H1 (cell line): ENCODE data around the gene FLNA. TPM values are rescaled to one million over a fixed set of nuclear protein-coding genes. Genes with fewer than 3 reads are reported as not detected.

Experiments
- CTCF ChIA-PET: fragments of 300-600 bp; sonication (Branson Sonifier 250); formaldehyde crosslinking; loops from one replicate; lab custom pipeline; 2021; ENCODE audit not compliant: partially characterized antibody; lab: Charles Lee
- POLR2A ChIA-PET: fragments of 300-600 bp; sonication (Branson Sonifier 250); formaldehyde crosslinking; loops from one replicate; lab custom pipeline; 2021; ENCODE audit warnings: inconsistent platforms; ENCODE audit not compliant: partially characterized antibody; lab: Charles Lee
- DNase-seq, 2 experiments: peaks; one replicate each; pipeline versions ENCODE4 v3.0.0 to v3.0.0-alpha.2; 2010 to 2022; ENCODE audit warnings: low spot score in 2 of 2, low read depth in 1 of 2, mixed read lengths in 1 of 2
- FAIRE-seq: peaks from 2 replicates; lab custom pipeline; 2011; peaks lifted over from hg19 to GRCh38; lab: Jason Lieb, UNC
- H2AFZ ChIP-seq: 2 replicates; pipeline ENCODE4 v1.8.1; 2012; ENCODE audit warnings: low read length, inconsistent platforms
- H2AK5ac ChIP-seq: 2 replicates; pipeline ENCODE4 v1.6.1; 2013; ENCODE audit warnings: low read depth, low read length
- H2BK120ac ChIP-seq: replicated peaks from 2 replicates; pipeline ENCODE3; 2013; ENCODE audit warnings: low read depth, low read length, inconsistent platforms
- H2BK12ac ChIP-seq: 2 replicates; pipeline ENCODE4 v1.6.1; 2013; ENCODE audit warnings: low read depth, low read length
- H2BK15ac ChIP-seq: 2 replicates; pipeline ENCODE4 v1.6.1; 2013; ENCODE audit warnings: low read length
- H2BK20ac ChIP-seq: 2 replicates; pipeline ENCODE4 v1.6.1; 2013; ENCODE audit warnings: low read length
- H2BK5ac ChIP-seq: 2 replicates; pipeline ENCODE4 v1.6.1; 2013; ENCODE audit warnings: low read depth, low read length
- H3K14ac ChIP-seq: 2 replicates; pipeline ENCODE4 v1.6.1; 2013; ENCODE audit warnings: inconsistent platforms; ENCODE audit not compliant: insufficient read length
- H3K18ac ChIP-seq: 2 replicates; pipeline ENCODE4 v1.6.1; 2013; ENCODE audit warnings: low read length; ENCODE audit errors: extremely low read depth
- H3K23ac ChIP-seq: 2 replicates; pipeline ENCODE4 v1.6.1; 2013; ENCODE audit warnings: inconsistent platforms; ENCODE audit not compliant: insufficient read length
- H3K23me2 ChIP-seq: 2 replicates; pipeline ENCODE4 v1.6.1; 2013; ENCODE audit warnings: low read depth, low read length
- H3K27ac ChIP-seq: 2 replicates; pipeline ENCODE4 v1.6.1; 2011; ENCODE audit warnings: low read depth, low read length, inconsistent platforms
- H3K27me3 ChIP-seq, 4 experiments: replicated peaks in 1 of 4; 1 replicate in 1 of 4; 2 replicates in 3 of 4; pipeline versions ENCODE4 v1.6.1 to v1.8.1; 2011 to 2013; ENCODE audit warnings: low read length in 3 of 4, mild to moderate bottlenecking in 3 of 4, inconsistent platforms in 2 of 4, mixed read lengths in 2 of 4, moderate library complexity in 1 of 4; ENCODE audit not compliant: control insufficient read depth in 3 of 4, insufficient read depth in 3 of 4; ENCODE audit errors: extremely low read depth in 1 of 4
- H3K36me3 ChIP-seq, 4 experiments: 2 replicates each; pipeline versions ENCODE4 v1.6.1 to v1.8.1; 2011 to 2013; ENCODE audit warnings: mild to moderate bottlenecking in 4 of 4, low read length in 3 of 4, moderate library complexity in 2 of 4, control low read depth in 1 of 4, inconsistent platforms in 1 of 4; ENCODE audit not compliant: insufficient read depth in 4 of 4, control insufficient read depth in 2 of 4
- H3K4ac ChIP-seq: replicated peaks from 2 replicates; pipeline ENCODE3; 2013; ENCODE audit warnings: low read length, low read depth, mixed read lengths, inconsistent platforms; ENCODE audit not compliant: insufficient read length
- H3K4me1 ChIP-seq, 4 experiments: replicated peaks in 1 of 4; 1 replicate in 1 of 4; 2 replicates in 3 of 4; pipeline versions ENCODE4 v1.6.1 to v1.8.1; 2011 to 2013; ENCODE audit warnings: low read length in 3 of 4, inconsistent platforms in 2 of 4, mixed read lengths in 1 of 4; ENCODE audit not compliant: insufficient read depth in 4 of 4, control insufficient read depth in 3 of 4
- H3K4me2 ChIP-seq, 2 experiments: 2 replicates each; pipeline versions ENCODE4 v1.6.1 to v1.8.1; 2011 to 2013; ENCODE audit warnings: low read depth in 2 of 2, low read length in 2 of 2, control low read depth in 1 of 2, inconsistent platforms in 1 of 2, mild to moderate bottlenecking in 1 of 2; ENCODE audit not compliant: insufficient read depth in 1 of 2
- H3K4me3 ChIP-seq, 4 experiments: fragments of 200-600, 300-600 bp in 1 of 4; sonication (generic), shearing (Covaris generic), sonication (Bioruptor Twin) in 1 of 4; 2 replicates each; pipeline versions ENCODE4 v1.5.1 to v1.8.1; 2011 to 2016; ENCODE audit warnings: low read length in 4 of 4, low read depth in 3 of 4, control low read depth in 2 of 4, inconsistent platforms in 2 of 4, mild to moderate bottlenecking in 2 of 4, mixed read lengths in 1 of 4, moderate library complexity in 1 of 4; ENCODE audit not compliant: insufficient read depth in 2 of 4; ENCODE audit errors: extremely low read depth in 1 of 4
- H3K56ac ChIP-seq: replicated peaks from 2 replicates; pipeline ENCODE3; 2013; ENCODE audit warnings: low read depth, mild to moderate bottlenecking, mixed read lengths, low read length, inconsistent platforms; ENCODE audit not compliant: insufficient read length
- H3K79me1 ChIP-seq: 2 replicates; pipeline ENCODE4 v1.6.1; 2013; ENCODE audit warnings: low read depth, low read length, control low read depth
- H3K79me2 ChIP-seq, 2 experiments: 2 replicates each; pipeline versions ENCODE4 v1.6.1 to v1.8.1; 2012 to 2013; ENCODE audit warnings: low read length in 2 of 2, mild to moderate bottlenecking in 2 of 2, inconsistent platforms in 1 of 2; ENCODE audit not compliant: insufficient read depth in 2 of 2, control insufficient read depth in 1 of 2
- H3K9ac ChIP-seq, 4 experiments: replicated peaks in 1 of 4; 1 replicate in 1 of 4; 2 replicates in 3 of 4; pipeline versions ENCODE4 v1.6.1 to v1.8.1; 2011 to 2013; ENCODE audit warnings: low read depth in 3 of 4, low read length in 3 of 4, control low read depth in 2 of 4, mild to moderate bottlenecking in 2 of 4, moderate library complexity in 2 of 4, inconsistent platforms in 1 of 4; ENCODE audit errors: extremely low read depth in 1 of 4
- H3K9me3 ChIP-seq, 2 experiments: 2 replicates each; pipeline versions ENCODE4 v1.6.1 to v1.8.1; 2012 to 2013; ENCODE audit warnings: mild to moderate bottlenecking in 2 of 2, moderate library complexity in 2 of 2, control low read depth in 1 of 2, inconsistent platforms in 1 of 2, low read depth in 1 of 2, low read length in 1 of 2, mixed read lengths in 1 of 2; ENCODE audit not compliant: insufficient read depth in 2 of 2
- H4K20me1 ChIP-seq, 2 experiments: replicated peaks in 1 of 2; 2 replicates each; pipeline versions ENCODE3 to v1.8.1; 2011 to 2013; ENCODE audit warnings: inconsistent platforms in 2 of 2, low read length in 2 of 2, mild to moderate bottlenecking in 1 of 2; ENCODE audit not compliant: insufficient read depth in 2 of 2, control insufficient read depth in 1 of 2
- H4K5ac ChIP-seq: 2 replicates; pipeline ENCODE4 v1.6.1; 2013; ENCODE audit warnings: low read length, low read depth, mixed read lengths, inconsistent platforms; ENCODE audit not compliant: insufficient read length
- H4K8ac ChIP-seq: 2 replicates; pipeline ENCODE4 v1.8.0; 2013; ENCODE audit warnings: mild to moderate bottlenecking, moderate library complexity, low read length, inconsistent platforms; ENCODE audit not compliant: insufficient read depth; ENCODE audit errors: extremely low read depth
- H4K91ac ChIP-seq: replicated peaks from 2 replicates; pipeline ENCODE3; 2013; ENCODE audit warnings: low read length, mixed read lengths, inconsistent platforms; ENCODE audit not compliant: insufficient read length
- BACH1 ChIP-seq: IDR thresholded peaks from 2 replicates; pipeline ENCODE4 v1.6.1; 2012; ENCODE audit warnings: low read length, improper control_type of control experiment
- CEBPB ChIP-seq: IDR thresholded peaks from 2 replicates; pipeline ENCODE4 v1.6.1; 2012; ENCODE audit warnings: low read depth, low read length
- CREB1 ChIP-seq: IDR thresholded peaks from 2 replicates; pipeline ENCODE4 v1.6.1; 2012; ENCODE audit warnings: inconsistent platforms
- EP300 ChIP-seq, 2 experiments: IDR thresholded peaks; 1 replicate in 1 of 2; 2 replicates in 1 of 2; pipeline ENCODE4 v1.6.1; 2011 to 2012; ENCODE audit warnings: low read depth in 2 of 2, low read length in 2 of 2, mild to moderate bottlenecking in 2 of 2, borderline replicate concordance in 1 of 2, inconsistent platforms in 1 of 2, moderate library complexity in 1 of 2
- JUN ChIP-seq: IDR thresholded peaks from 2 replicates; pipeline ENCODE4 v1.6.1; 2011; ENCODE audit warnings: low read depth, mild to moderate bottlenecking, improper control_type of control experiment, low read length
- KDM4A ChIP-seq: IDR thresholded peaks from one replicate; pipeline ENCODE4 v1.7.1; 2012; ENCODE audit warnings: low read depth, mild to moderate bottlenecking, moderate library complexity, low read length, inconsistent platforms; ENCODE audit not compliant: severe bottlenecking
- POLR2AphosphoS5 ChIP-seq: IDR thresholded peaks from 2 replicates; pipeline ENCODE4 v1.6.1; 2011; ENCODE audit warnings: low read depth, low read length
- RBBP5 ChIP-seq: IDR thresholded peaks from 2 replicates; pipeline ENCODE4 v1.7.1; 2012; ENCODE audit warnings: low read depth, mild to moderate bottlenecking, inconsistent platforms, low read length, moderate library complexity, borderline replicate concordance
- RFX5 ChIP-seq: IDR thresholded peaks from 2 replicates; pipeline ENCODE4 v1.6.1; 2011; ENCODE audit warnings: low read depth, low read length, improper control_type of control experiment, borderline replicate concordance
- SAP30 ChIP-seq: fragments of 300-600 bp; sonication (generic); IDR thresholded peaks from 2 replicates; pipeline ENCODE4 v1.7.1; 2012; ENCODE audit warnings: low read length, moderate library complexity, mild to moderate bottlenecking, inconsistent platforms; ENCODE audit not compliant: insufficient read depth, insufficient replicate concordance
- SIN3A ChIP-seq, 2 experiments: IDR thresholded peaks in 1 of 2; conservative IDR thresholded peaks in 1 of 2; 2 replicates each; pipeline ENCODE4 v1.6.1; 2011 to 2012; ENCODE audit warnings: low read length in 2 of 2, improper control_type of control experiment in 1 of 2, low read depth in 1 of 2, mild to moderate bottlenecking in 1 of 2
- SP2 ChIP-seq: IDR thresholded peaks from 2 replicates; pipeline ENCODE4 v1.6.1; 2012; ENCODE audit warnings: mild to moderate bottlenecking, low read length, inconsistent platforms
- SP4 ChIP-seq: IDR thresholded peaks from 2 replicates; pipeline ENCODE4 v1.6.1; 2012; ENCODE audit warnings: low read length, inconsistent platforms
- TEAD4 ChIP-seq: IDR thresholded peaks from 2 replicates; pipeline ENCODE4 v1.6.1; 2012; ENCODE audit warnings: low read depth, low read length, inconsistent platforms, mixed read lengths
- WGBS, 2 experiments: shearing (Covaris generic) in 1 of 2; methylation state at CpG; one replicate each; pipeline versions ENCODE4 v1.1.6 to v1.1.7; 2013 to 2015; ENCODE audit warnings: low lambda C conversion rate in 2 of 2, mixed read lengths in 2 of 2, inconsistent platforms in 1 of 2, low coverage in 1 of 2, missing lambda C conversion rate in 1 of 2; ENCODE audit not compliant: insufficient replicate concordance in 2 of 2, insufficient coverage in 1 of 2, insufficient read length in 1 of 2; ENCODE audit errors: extremely low coverage in 1 of 2, missing lambda C conversion rate in 1 of 2; 5-methylcytosine and 5-hydroxymethylcytosine counted together
- polyA plus RNA-seq, 7 experiments: library from polyadenylated mRNA; depleted of rRNA in 3 of 7; stranded (reverse) in 5 of 7; unstranded in 2 of 7; fragments of >200 nt in 5 of 7; fragments of 200-250 nt in 2 of 7; gene quantifications; 1 replicate in 5 of 7; 2 replicates in 1 of 7; 4 replicates in 1 of 7; pipeline versions ENCODE4 v1.2.1 to v1.2.3, GENCODE V29; 2011 to 2013; ENCODE audit warnings: missing spikeins in 2 of 7, mixed read lengths in 2 of 7
- total RNA-seq: library from RNA; stranded (reverse); fragmentation: NEBNext Ultra II Directional; extraction: Animal tissue kit (Norgen Biotek cat#: 25700); gene quantifications from 2 replicates; pipeline ENCODE4 v1.2.1, GENCODE V29; 2021
- TF ChIP-seq, protein P1 (sequence below): IDR thresholded peaks from 2 replicates; pipeline ENCODE4 v1.6.1; 2011; ENCODE audit warnings: low read depth, mild to moderate bottlenecking, low read length; ENCODE audit not compliant: insufficient read depth

The FLNA gene
- total and polyA plus RNA-seq, 2 of the 8 experiments (the other 6 are each of a cell fraction or from before 2014, with no cell fraction given): 315 to 925 TPM

DNA sequence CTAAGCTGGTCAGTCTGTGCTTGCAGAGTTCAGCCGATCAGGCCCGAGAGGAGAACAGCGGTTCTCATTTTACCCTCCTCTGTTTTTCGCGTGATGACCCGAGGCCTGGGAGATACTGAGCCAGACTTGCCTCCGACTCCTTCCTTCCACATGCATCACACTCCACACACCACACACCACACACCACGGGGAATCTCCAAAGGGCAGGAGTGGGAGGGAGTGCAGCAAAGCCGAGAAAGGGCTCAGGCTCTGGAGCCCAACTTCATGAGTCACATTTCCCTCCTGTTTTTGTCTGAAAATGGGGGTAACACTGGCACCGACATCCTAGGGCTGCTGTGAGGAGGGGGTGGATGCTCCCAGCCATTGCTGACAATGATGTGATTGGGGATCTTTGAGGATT lies 39.9 kb downstream of the FLNA start:
- Histone ChIP-seq H4K8ac (no peak overlapping the region), H3K27ac (no peak overlapping the region), H3K56ac (no peak overlapping the region), H3K36me3 (no peaks in the 10 kb centered on the region), H3K79me1 (no peaks in the 10 kb centered on the region), H3K27me3 (no peaks in the 10 kb centered on the region), H3K18ac (no peak overlapping the region), H3K23ac (no peak overlapping the region), H4K20me1 (no peaks in the 10 kb centered on the region), H3K4me1 (no peaks in the 10 kb centered on the region), H3K4me3 (no peak overlapping the region), H4K91ac (no peak overlapping the region), H2AFZ (no peak overlapping the region), H3K79me2 (no peaks in the 10 kb centered on the region), H3K4ac (no peak overlapping the region), H2BK20ac (no peak overlapping the region), H2BK12ac (no peak overlapping the region), H3K9me3 (no peaks in the 10 kb centered on the region), H3K4me2 (no peak overlapping the region), H3K23me2 (no peaks in the 10 kb centered on the region), H4K5ac (no peak overlapping the region), H3K14ac (no peak overlapping the region), H2AK5ac (no peak overlapping the region), H3K9ac (no peak overlapping the region), H2BK120ac (no peak overlapping the region), H2BK5ac (no peak overlapping the region), H2BK15ac (no peak overlapping the region)
- DNase-seq (no peak), FAIRE-seq (no peak)
- WGBS, 2 experiments: 88% methylated on average over 5 of the region's 10 CpGs; no CpG with 5 or more reads in 1 of the 2 experiments
- ChIA-PET POLR2A (no interaction called here), CTCF (interaction anchor here (0.7 kb wide), 1 partner anchor 13 kb away, joined by 3 read pairs; no protein-coding TSS in a partner anchor)
- no peak for TF ChIP-seq JUN
- no peak for TF ChIP-seq BACH1
- no peak for TF ChIP-seq SIN3A (conservative IDR thresholded peaks at IDR 0.05 in 1 of 2, IDR thresholded peaks at IDR 0.05 in 1 of 2; ENCODE audit: low read depth in 1 of 2, low read length in 2 of 2)
- TF ChIP-seq POLR2AphosphoS5: no peak
- TF ChIP-seq TEAD4: no peak
- TF ChIP-seq KDM4A: no peak
- TF ChIP-seq, protein P1, sequence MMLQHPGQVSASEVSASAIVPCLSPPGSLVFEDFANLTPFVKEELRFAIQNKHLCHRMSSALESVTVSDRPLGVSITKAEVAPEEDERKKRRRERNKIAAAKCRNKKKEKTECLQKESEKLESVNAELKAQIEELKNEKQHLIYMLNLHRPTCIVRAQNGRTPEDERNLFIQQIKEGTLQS: no peak
- TF ChIP-seq EP300 (IDR thresholded peaks at IDR 0.05; ENCODE audit: borderline replicate concordance in 1 of 2, low read depth in 2 of 2, low read length in 2 of 2): no peak
- TF ChIP-seq SAP30: no peak
- no peak for TF ChIP-seq SP2
- TF ChIP-seq CEBPB: no peak
- no peak for TF ChIP-seq CREB1
- TF ChIP-seq RBBP5: no peak
- no peak for TF ChIP-seq RFX5
- TF ChIP-seq SP4: no peak
